SK-N-SH treated with all-trans-retinoic acid at 6 μM for 48 hours (cell line): ENCODE results near the gene MED13.
"Not testable (repeated sequence)": the region's sequence is repeated elsewhere in the genome, so short reads cannot be mapped to it uniquely, and the experiment has no call there.

Experiments used
- ATAC-seq: fragments of 200-7000 bp; cut with Tn5 transposase; 3 replicates; pipeline ENCODE4 v1.9.1; 2020; ENCODE audit warnings: mild to moderate bottlenecking, moderate library complexity
- BACH2 ChIP-seq: fragments of 250-450 bp; sonication (Bioruptor Pico); IDR thresholded peaks from 2 replicates; pipeline ENCODE4 v1.9.0; 2021; ENCODE audit warnings: mild to moderate bottlenecking, borderline replicate concordance
- CREB5 ChIP-seq: fragments of 250-450 bp; sonication (Bioruptor Pico); IDR thresholded peaks from 2 replicates; pipeline ENCODE4 v1.5.1; 2020; ENCODE audit warnings: low read depth, mild to moderate bottlenecking, moderate library complexity
- CSDC2 ChIP-seq: fragments of 250-450 bp; sonication (Bioruptor Pico); IDR thresholded peaks from 2 replicates; pipeline ENCODE4 v1.5.0; 2020; ENCODE audit warnings: mild to moderate bottlenecking, moderate library complexity
- ESRRG ChIP-seq: fragments of 250-450 bp; sonication (Bioruptor Pico); IDR thresholded peaks from 2 replicates; pipeline ENCODE4 v1.6.1; 2021; ENCODE audit warnings: mild to moderate bottlenecking
- GLIS3 ChIP-seq: fragments of 250-450 bp; sonication (Bioruptor Pico); IDR thresholded peaks from 2 replicates; pipeline ENCODE4 v1.5.0; 2020; ENCODE audit warnings: mild to moderate bottlenecking, moderate library complexity
- ISL1 ChIP-seq: fragments of 250-450 bp; sonication (Bioruptor Pico); IDR thresholded peaks from 2 replicates; pipeline ENCODE4 v2.1.2; 2022; ENCODE audit warnings: mild to moderate bottlenecking, moderate library complexity
- OSR1 ChIP-seq: fragments of 250-450 bp; sonication (Bioruptor Pico); IDR thresholded peaks from 2 replicates; pipeline ENCODE4 v1.8.0; 2022; ENCODE audit warnings: moderate library complexity, mild to moderate bottlenecking, inconsistent platforms
- PATZ1 ChIP-seq: fragments of 250-450 bp; sonication (Bioruptor Pico); IDR thresholded peaks from 2 replicates; pipeline ENCODE4 v1.8.0; 2020; ENCODE audit warnings: mild to moderate bottlenecking, moderate library complexity, borderline replicate concordance
- POU6F1 ChIP-seq: fragments of 250-450 bp; sonication (Bioruptor Pico); IDR thresholded peaks from 2 replicates; pipeline ENCODE4 v1.8.0; 2021; ENCODE audit warnings: low read depth, mild to moderate bottlenecking, moderate library complexity, borderline replicate concordance
- RARB ChIP-seq: fragments of 250-450 bp; sonication (Bioruptor Pico); IDR thresholded peaks from 2 replicates; pipeline ENCODE4 v1.8.0; 2021; ENCODE audit warnings: mild to moderate bottlenecking, moderate library complexity
- SNAI2 ChIP-seq: fragments of 250-450 bp; sonication (Bioruptor Pico); IDR thresholded peaks from 2 replicates; pipeline ENCODE4 v1.5.0; 2020; ENCODE audit warnings: mild to moderate bottlenecking, moderate library complexity
- TCF4 ChIP-seq: fragments of 250-450 bp; sonication (Bioruptor Pico); IDR thresholded peaks from 2 replicates; pipeline ENCODE4 v1.8.0; 2021; ENCODE audit warnings: mild to moderate bottlenecking, moderate library complexity, borderline replicate concordance
- TOX ChIP-seq: fragments of 250-450 bp; sonication (Bioruptor Pico); IDR thresholded peaks from 2 replicates; pipeline ENCODE4 v1.8.0; 2021; ENCODE audit warnings: mild to moderate bottlenecking, moderate library complexity, borderline replicate concordance
- ZC3H10 ChIP-seq: fragments of 250-450 bp; sonication (Bioruptor Pico); IDR thresholded peaks from 2 replicates; pipeline ENCODE4 v1.5.1; 2021; ENCODE audit warnings: mild to moderate bottlenecking, moderate library complexity
- ZFP3 ChIP-seq: fragments of 250-450 bp; sonication (Bioruptor Pico); IDR thresholded peaks from 2 replicates; pipeline ENCODE4 v1.5.0; 2020; ENCODE audit warnings: mild to moderate bottlenecking, moderate library complexity
- ZFP30 ChIP-seq: fragments of 450-650 bp; formaldehyde crosslinking; IDR thresholded peaks from 2 replicates; pipeline ENCODE4 v1.5.0; 2022; ENCODE audit warnings: mild to moderate bottlenecking, moderate library complexity
- ZNF70 ChIP-seq: fragments of 450-650 bp; formaldehyde crosslinking; IDR thresholded peaks from 2 replicates; pipeline ENCODE4 v1.5.0; 2020; ENCODE audit warnings: mild to moderate bottlenecking, moderate library complexity
- ZNF8 ChIP-seq: fragments of 450-650 bp; formaldehyde crosslinking; IDR thresholded peaks from 2 replicates; pipeline ENCODE4 v1.5.0; 2020; ENCODE audit warnings: mild to moderate bottlenecking, moderate library complexity
- TF ChIP-seq, protein P1 (sequence below): fragments of 250-450 bp; sonication (Bioruptor Pico); IDR thresholded peaks from 2 replicates; pipeline ENCODE4 v1.5.1; 2021; ENCODE audit warnings: mild to moderate bottlenecking, moderate library complexity
- TF ChIP-seq, protein P2 (sequence below): fragments of 250-450 bp; sonication (Bioruptor Pico); IDR thresholded peaks from 2 replicates; pipeline ENCODE4 v1.5.0; 2020; ENCODE audit warnings: mild to moderate bottlenecking, moderate library complexity

MED13 gene

GRCh38 chr17:62000186-62000585 lies 64.9 kb downstream of the MED13 start:
- TF ChIP-seq CSDC2 (CRISPR knock-in tag): no peak
- no peak for TF ChIP-seq POU6F1 (CRISPR knock-in tag)
- no peak for TF ChIP-seq OSR1 (CRISPR knock-in tag)
- no peak for TF ChIP-seq CREB5 (CRISPR knock-in tag)
- no peak for TF ChIP-seq TOX
- TF ChIP-seq RARB (CRISPR knock-in tag): no peak
- no peak for TF ChIP-seq ZNF70
- TF ChIP-seq, protein P1, sequence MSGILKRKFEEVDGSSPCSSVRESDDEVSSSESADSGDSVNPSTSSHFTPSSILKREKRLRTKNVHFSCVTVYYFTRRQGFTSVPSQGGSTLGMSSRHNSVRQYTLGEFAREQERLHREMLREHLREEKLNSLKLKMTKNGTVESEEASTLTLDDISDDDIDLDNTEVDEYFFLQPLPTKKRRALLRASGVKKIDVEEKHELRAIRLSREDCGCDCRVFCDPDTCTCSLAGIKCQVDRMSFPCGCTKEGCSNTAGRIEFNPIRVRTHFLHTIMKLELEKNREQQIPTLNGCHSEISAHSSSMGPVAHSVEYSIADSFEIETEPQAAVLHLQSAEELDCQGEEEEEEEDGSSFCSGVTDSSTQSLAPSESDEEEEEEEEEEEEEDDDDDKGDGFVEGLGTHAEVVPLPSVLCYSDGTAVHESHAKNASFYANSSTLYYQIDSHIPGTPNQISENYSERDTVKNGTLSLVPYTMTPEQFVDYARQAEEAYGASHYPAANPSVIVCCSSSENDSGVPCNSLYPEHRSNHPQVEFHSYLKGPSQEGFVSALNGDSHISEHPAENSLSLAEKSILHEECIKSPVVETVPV: no peak
- TF ChIP-seq SNAI2 (CRISPR knock-in tag): no peak
- TF ChIP-seq BACH2 (CRISPR knock-in tag): no peak
- no peak for TF ChIP-seq ZNF8
- no peak for TF ChIP-seq ZFP30 (CRISPR knock-in tag)
- TF ChIP-seq ISL1 (CRISPR knock-in tag): no peak
- no peak for TF ChIP-seq ZFP3
- no peak for ATAC-seq

GRCh38 chr17:61998534-61998933 lies 66.5 kb downstream of the MED13 start:
- ATAC-seq: not testable (repeated sequence)

DNA sequence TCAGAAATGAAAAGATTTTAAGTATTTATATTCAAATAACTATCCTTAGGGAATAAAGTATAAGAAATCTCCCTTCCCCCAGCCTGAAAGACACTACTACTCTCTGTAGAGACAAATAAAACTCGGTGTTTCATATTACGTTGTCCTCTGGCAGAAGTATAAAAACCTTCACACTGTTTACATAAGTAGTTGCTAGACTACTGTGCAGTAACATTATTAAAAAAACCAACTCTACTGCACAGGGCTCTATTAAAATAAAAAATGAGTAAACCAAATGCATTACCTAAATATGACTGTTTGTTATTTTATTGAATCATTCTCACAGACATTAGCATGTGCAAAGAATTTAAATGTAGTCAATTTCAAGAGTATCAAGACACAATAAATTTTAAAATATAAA lies 67.4 kb downstream of the MED13 start:
- ATAC-seq: peak; percentile 72
- TF ChIP-seq TCF4 (CRISPR knock-in tag) (no peak), ZNF8 (no peak), ZNF70 (no peak), ESRRG (CRISPR knock-in tag) (no peak), GLIS3 (CRISPR knock-in tag) (no peak), ISL1 (CRISPR knock-in tag) (peak; percentile 34; the same call in 1 of the 2 replicates)
- TF ChIP-seq, protein P2, sequence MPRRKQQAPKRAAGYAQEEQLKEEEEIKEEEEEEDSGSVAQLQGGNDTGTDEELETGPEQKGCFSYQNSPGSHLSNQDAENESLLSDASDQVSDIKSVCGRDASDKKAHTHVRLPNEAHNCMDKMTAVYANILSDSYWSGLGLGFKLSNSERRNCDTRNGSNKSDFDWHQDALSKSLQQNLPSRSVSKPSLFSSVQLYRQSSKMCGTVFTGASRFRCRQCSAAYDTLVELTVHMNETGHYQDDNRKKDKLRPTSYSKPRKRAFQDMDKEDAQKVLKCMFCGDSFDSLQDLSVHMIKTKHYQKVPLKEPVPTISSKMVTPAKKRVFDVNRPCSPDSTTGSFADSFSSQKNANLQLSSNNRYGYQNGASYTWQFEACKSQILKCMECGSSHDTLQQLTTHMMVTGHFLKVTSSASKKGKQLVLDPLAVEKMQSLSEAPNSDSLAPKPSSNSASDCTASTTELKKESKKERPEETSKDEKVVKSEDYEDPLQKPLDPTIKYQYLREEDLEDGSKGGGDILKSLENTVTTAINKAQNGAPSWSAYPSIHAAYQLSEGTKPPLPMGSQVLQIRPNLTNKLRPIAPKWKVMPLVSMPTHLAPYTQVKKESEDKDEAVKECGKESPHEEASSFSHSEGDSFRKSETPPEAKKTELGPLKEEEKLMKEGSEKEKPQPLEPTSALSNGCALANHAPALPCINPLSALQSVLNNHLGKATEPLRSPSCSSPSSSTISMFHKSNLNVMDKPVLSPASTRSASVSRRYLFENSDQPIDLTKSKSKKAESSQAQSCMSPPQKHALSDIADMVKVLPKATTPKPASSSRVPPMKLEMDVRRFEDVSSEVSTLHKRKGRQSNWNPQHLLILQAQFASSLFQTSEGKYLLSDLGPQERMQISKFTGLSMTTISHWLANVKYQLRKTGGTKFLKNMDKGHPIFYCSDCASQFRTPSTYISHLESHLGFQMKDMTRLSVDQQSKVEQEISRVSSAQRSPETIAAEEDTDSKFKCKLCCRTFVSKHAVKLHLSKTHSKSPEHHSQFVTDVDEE (CRISPR knock-in tag): no peak
- TF ChIP-seq, protein P1: no peak
- TF ChIP-seq, all 23 proteins: peak for 1

DNA sequence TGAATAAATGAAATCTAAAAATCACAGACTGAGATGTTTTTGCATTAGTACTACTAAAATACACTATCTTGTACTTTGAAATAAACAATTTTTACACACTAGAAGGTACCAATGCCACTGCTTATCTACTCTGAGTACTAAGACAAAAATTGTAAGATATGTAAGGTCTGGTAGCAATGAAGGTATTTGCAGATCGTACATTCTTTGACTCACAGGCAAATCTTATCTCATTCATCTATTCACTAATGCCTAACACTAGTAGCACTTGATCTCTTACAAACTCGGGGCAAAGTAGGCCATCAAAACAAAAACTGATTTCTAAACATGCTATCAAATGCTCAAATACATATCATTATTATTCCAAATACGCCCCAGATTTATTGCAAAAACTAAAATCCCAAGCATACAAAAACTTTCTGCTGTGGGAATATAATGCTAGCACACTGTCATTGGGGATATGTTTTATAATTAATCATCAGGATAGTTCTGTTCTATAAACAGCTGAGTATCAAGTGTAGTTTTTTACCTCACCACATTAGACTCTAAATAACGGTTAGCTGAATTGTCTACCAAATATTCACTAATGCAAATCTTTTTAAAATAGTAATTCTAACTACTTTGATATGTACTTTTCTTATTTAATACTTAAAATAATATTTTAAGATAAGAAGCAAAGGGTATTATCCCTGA lies 68.0 kb downstream of the MED13 start:
- ATAC-seq: peak; percentile 19; the same call in 2 of the 3 replicates
- TF ChIP-seq ZC3H10 (CRISPR knock-in tag): no peak
- TF ChIP-seq, protein P2 (CRISPR knock-in tag): no peak
- TF ChIP-seq PATZ1 (CRISPR knock-in tag): no peak
- no peak for TF ChIP-seq SNAI2 (CRISPR knock-in tag)
- TF ChIP-seq RARB (CRISPR knock-in tag): no peak
- no peak for TF ChIP-seq BACH2 (CRISPR knock-in tag)
- TF ChIP-seq CSDC2 (CRISPR knock-in tag): no peak
- no peak for TF ChIP-seq CREB5 (CRISPR knock-in tag)
- no peak for TF ChIP-seq ZFP3
- no peak for TF ChIP-seq ZFP30 (CRISPR knock-in tag)
